Mucosa of descending colon (tissue), 3 donors: ENCODE measurements around the gene STRIP2. TPM values are rescaled to one million over a fixed set of nuclear protein-coding genes. Genes with fewer than 3 reads are reported as not detected.

ENCODE experiments used
- ATAC-seq: fragments of 200-7000 bp; cut with Tn5 transposase; one replicate; pipeline ENCODE4 v1.9.1; 2020; ENCODE audit warnings: mild to moderate bottlenecking, moderate library complexity
- DNase-seq, 3 donors: peaks; one replicate each; pipeline ENCODE4 v3.0.0-alpha.2; 2020
- H3K36me3 ChIP-seq: fragments of 200-600 bp; one replicate; pipeline ENCODE4 v1.8.0; 2021; ENCODE audit warnings: low read depth, mild to moderate bottlenecking
- H3K4me1 ChIP-seq: fragments of 200-600 bp; one replicate; pipeline ENCODE4 v1.8.0; 2021; ENCODE audit warnings: low read depth, mild to moderate bottlenecking
- H3K4me3 ChIP-seq: fragments of 200-600 bp; one replicate; pipeline ENCODE4 v1.8.0; 2021; ENCODE audit warnings: mild to moderate bottlenecking
- H3K9me3 ChIP-seq: fragments of 200-600 bp; one replicate; pipeline ENCODE4 v1.8.0; 2021; ENCODE audit warnings: mild to moderate bottlenecking
- intact Hi-C, 2 donors: fragments of 100-400 bp; cut with DNase I in 1 of 2; cut with micrococcal nuclease in 1 of 2; formaldehyde crosslinking; loops; one replicate each; pipeline versions ENCODE4 v1.11.0 to v1.11.1; 2022; cut with DNase I, micrococcal nuclease
- total RNA-seq, 3 donors: library from RNA; stranded (reverse); fragmentation: NEBNext Ultra II Directional in 2 of 3; extraction: Animal tissue kit (Norgen Biotek cat#: 25700) in 2 of 3; gene quantifications; one replicate each; pipeline versions ENCODE4 v1.2.1 to v1.2.4, GENCODE V29; 2021 to 2023
- TF ChIP-seq, protein P1 (sequence below): fragments of 200-600 bp; IDR thresholded peaks from one replicate; pipeline ENCODE4 v1.8.0; 2022; ENCODE audit warnings: antibody characterized with exemption, mild to moderate bottlenecking
- donor health status: DM: no; HTN: no; CAD: no; lungs with moderate emphysema.
- donor health status: DM: no; HTN: no; CAD: no.
- donor health status: DM: no; HTN: yes; CAD: no.

The STRIP2 gene
- total RNA-seq, 3 donors from 2014 or later, result 0.09 to 1.3 (median 1.3) TPM

DNA sequence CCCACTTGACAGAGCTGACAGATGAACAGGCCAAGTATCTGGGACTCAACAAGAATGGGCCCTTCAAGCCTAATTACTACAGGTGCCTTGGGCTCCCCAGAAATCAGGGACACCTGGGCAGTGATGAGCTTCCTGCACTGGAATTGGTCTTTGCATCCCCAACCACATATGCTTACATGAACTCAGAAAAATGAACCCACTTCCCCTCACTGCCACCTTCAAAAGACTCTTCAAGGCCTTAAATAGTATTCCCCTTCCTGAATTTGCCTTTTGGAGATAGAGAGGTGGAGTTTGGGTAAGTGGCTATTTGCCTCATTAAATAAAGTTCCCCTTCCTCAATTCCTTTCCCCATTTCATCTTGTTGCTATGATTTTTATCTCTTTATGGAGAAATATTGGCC lies 7.8 kb upstream of the STRIP2 start:
- DNase-seq (no peak), ATAC-seq (no peak)
- Histone ChIP-seq H3K36me3 (no peaks in the 10 kb centered on the region), H3K9me3 (no peaks in the 10 kb centered on the region), H3K4me1 (no peaks in the 10 kb centered on the region), H3K4me3 (no peak overlapping the region)
- intact Hi-C loops, result no loop called here
- TF ChIP-seq, protein P1, sequence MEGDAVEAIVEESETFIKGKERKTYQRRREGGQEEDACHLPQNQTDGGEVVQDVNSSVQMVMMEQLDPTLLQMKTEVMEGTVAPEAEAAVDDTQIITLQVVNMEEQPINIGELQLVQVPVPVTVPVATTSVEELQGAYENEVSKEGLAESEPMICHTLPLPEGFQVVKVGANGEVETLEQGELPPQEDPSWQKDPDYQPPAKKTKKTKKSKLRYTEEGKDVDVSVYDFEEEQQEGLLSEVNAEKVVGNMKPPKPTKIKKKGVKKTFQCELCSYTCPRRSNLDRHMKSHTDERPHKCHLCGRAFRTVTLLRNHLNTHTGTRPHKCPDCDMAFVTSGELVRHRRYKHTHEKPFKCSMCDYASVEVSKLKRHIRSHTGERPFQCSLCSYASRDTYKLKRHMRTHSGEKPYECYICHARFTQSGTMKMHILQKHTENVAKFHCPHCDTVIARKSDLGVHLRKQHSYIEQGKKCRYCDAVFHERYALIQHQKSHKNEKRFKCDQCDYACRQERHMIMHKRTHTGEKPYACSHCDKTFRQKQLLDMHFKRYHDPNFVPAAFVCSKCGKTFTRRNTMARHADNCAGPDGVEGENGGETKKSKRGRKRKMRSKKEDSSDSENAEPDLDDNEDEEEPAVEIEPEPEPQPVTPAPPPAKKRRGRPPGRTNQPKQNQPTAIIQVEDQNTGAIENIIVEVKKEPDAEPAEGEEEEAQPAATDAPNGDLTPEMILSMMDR, result no peak

DNA sequence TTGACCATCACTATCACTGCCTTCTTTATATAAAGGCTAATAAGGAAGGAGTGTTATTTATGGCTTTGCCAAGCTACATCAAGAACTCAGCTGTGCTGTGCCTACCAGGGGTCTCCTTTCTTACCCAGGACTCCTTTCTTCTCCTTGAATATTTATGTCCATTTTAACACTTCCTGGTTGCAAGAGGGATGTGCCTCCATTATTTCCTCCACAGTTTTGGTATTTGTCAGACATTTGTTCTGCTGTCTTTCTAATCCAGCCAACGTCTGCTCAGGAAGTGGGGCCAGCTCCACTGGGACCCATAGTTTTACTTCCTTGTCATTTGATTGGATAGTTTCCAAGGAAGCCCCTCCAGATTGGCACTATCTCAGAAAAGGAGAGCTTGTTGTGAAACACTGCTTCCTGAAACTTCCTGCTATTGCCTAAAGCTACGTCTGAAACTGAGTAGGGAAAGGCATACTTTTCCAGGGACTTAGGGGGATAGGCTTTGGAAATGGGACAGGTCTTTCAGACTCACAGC lies 6.6 kb upstream of the STRIP2 start:
- intact Hi-C loops, result no loop called here

DNA sequence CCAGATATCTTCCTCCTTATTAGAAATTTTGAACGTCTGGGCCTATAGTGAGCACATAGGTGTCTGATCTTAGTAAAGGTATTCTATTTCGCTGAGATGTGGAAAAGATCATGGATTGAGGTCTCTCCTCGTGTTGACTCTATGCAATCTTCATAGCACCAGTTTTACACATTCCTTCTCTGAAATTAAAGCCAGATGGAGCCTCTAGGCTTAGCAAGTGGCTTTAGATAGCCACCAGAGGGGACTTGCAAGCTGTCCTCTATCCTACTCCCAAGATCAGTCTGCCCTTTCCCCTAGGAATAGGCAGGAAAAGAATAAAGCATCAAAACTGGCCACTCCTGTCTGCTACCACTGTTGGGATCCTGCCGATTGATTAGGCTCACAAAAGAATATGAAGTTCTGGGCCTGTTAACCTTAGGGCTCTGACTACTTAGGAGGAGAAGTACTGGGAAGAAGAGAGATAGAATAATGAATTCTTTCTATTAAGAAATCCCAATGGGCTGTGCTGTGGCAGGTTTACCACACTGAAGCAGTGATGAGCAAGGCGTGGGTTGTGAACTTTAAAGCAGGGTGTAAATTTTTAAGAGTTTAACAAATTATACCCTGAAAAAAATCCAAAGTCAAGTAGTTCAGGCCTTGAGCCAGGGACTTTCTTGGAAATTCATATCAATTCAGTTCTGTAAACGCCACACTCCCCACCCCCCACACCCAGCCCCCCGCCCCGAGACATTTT lies 2.2 kb upstream of the STRIP2 start:
- ATAC-seq, result no peak

More for the DNA sequence above, 6.6 kb upstream of the STRIP2 start:
- ATAC-seq, result no peak
- TF ChIP-seq, protein P1, result no peak
- DNase-seq, result no peak
- no peaks in the 10 kb centered on the region for H3K36me3 ChIP-seq
- H3K4me1 ChIP-seq, result no peaks in the 10 kb centered on the region
- H3K4me3 ChIP-seq, result no peak overlapping the region
- no peaks in the 10 kb centered on the region for H3K9me3 ChIP-seq

DNA sequence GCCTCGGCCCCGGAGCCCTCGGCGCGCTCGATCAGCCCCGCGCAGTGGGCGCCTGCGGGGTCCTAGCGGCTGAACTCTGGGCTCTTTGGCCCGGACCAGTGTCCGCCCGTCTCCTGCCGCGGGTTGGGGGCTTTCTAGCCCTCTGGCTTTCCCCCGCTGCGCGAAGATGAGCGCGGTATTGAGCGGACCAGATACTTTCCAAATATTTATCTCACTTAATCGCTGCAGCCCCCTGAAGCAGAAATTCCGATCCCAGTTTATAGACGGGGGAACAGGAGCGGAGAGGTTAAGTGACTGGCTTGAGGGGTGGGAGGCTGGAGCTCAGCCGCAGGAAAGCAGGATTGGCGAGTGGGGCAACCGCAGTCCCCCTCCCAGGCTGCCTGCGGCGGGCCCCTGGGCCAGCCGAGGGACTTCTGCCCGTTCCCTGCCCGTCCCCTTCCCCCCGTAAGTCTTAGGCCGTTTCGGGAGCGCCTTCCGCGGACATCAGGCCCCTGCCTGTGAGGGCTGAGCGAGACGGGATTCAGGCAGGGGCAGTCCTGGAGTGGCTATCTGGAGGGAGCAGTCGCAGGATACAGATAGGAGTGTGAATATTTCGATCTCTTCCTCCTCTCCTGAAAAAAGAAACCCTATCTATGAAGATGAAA lies 565 bp downstream of the STRIP2 start:
- Histone ChIP-seq H3K4me3 (peak overlapping the region; percentile 44), H3K36me3 (no peaks in the 10 kb centered on the region), H3K9me3 (no peaks in the 10 kb centered on the region), H3K4me1 (peaks cover 11% of the 10 kb centered on the region)
- TF ChIP-seq, protein P1, result no peak
- intact Hi-C loops, result no loop called here
- ATAC-seq, result peak; percentile 2
- peak; percentile 7 to 45 (median 31) for DNase-seq

More for the DNA sequence above, 2.2 kb upstream of the STRIP2 start:
- Histone ChIP-seq H3K9me3 (no peaks in the 10 kb centered on the region), H3K36me3 (no peaks in the 10 kb centered on the region), H3K4me3 (no peak overlapping the region), H3K4me1 (peaks cover 11% of the 10 kb centered on the region)
- intact Hi-C loops, result no loop called here
- TF ChIP-seq, protein P1, result no peak
- no peak for DNase-seq

DNA sequence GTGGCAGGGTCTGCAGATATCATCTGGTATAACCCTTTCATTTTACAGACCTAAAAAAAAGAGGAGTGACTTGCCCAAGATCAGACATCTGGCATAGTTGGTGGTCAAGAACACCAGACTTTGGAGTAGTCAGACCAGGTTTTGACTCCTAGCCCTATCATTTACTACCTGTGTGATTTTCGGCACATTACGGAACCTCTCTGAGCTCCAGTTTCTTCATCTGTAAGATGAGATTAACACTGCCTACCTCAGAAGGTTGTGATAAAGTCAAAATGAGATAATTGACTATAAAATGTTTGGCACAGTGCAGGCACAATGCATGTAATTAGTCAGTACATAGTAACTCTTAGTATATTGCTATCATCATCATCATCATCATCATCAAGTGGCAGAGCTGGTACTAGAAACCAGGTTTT lies 1.2 kb downstream of the STRIP2 start:
- intact Hi-C loops, result no loop called here
- no peak overlapping the region for H3K4me3 ChIP-seq
- no peak for DNase-seq

More for the DNA sequence above, 1.2 kb downstream of the STRIP2 start:
- H3K9me3 ChIP-seq, result no peaks in the 10 kb centered on the region
- TF ChIP-seq, protein P1, result no peak
- peaks cover 11% of the 10 kb centered on the region for H3K4me1 ChIP-seq
- no peaks in the 10 kb centered on the region for H3K36me3 ChIP-seq
- ATAC-seq, result no peak
